IPS-15b (cell line): Measurements from ENCODE around the gene GNLY.
"Not testable (repeated sequence)": the region's sequence is repeated elsewhere in the genome, so short reads cannot be mapped to it uniquely, and the experiment has no call there.

ENCODE experiments used
- H3K27me3 ChIP-seq: one replicate; pipeline ENCODE4 v1.6.1; 2013; ENCODE audit warnings: low read length; ENCODE audit not compliant: control insufficient read depth, insufficient read depth
- H3K36me3 ChIP-seq: one replicate; pipeline ENCODE4 v1.6.1; 2013; ENCODE audit warnings: low read length; ENCODE audit not compliant: control insufficient read depth, insufficient read depth
- H3K4me1 ChIP-seq: one replicate; pipeline ENCODE4 v1.6.1; 2013; ENCODE audit warnings: mild to moderate bottlenecking, low read length; ENCODE audit not compliant: control insufficient read depth, insufficient read depth
- H3K4me3 ChIP-seq: one replicate; pipeline ENCODE4 v1.5.1; 2013; ENCODE audit warnings: low read depth, low read length
- H3K9ac ChIP-seq: one replicate; pipeline ENCODE4 v1.6.1; 2013; ENCODE audit warnings: low read depth, mild to moderate bottlenecking, low read length
- H3K9me3 ChIP-seq: one replicate; pipeline ENCODE4 v1.6.1; 2013; ENCODE audit warnings: mild to moderate bottlenecking, low read length; ENCODE audit not compliant: control insufficient read depth, insufficient read depth

Gene GNLY

DNA sequence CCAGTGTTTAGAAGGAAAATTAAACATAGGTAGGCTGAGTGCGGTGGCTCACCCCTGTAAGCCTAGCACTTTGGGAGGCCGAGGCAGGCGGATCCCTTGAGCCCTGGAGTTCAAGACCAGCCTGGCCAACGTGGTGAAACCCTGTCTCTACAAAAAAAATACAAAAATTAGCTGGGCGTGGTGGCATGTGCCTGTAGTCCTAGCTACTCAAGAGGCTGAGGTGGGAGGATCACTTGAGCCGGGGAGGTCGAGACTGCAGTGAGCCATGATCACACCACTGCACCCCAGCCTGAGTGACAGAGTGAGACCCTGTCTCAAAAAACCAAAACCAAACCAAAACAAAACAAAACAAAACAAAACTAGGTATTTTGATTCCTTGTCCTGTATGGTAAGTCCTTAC lies 20.3 kb downstream of the GNLY start:
- H3K4me1 ChIP-seq, H3K9me3 ChIP-seq, H3K9ac ChIP-seq, H3K27me3 ChIP-seq, H3K36me3 ChIP-seq, H3K4me3 ChIP-seq: not testable (repeated sequence)

DNA sequence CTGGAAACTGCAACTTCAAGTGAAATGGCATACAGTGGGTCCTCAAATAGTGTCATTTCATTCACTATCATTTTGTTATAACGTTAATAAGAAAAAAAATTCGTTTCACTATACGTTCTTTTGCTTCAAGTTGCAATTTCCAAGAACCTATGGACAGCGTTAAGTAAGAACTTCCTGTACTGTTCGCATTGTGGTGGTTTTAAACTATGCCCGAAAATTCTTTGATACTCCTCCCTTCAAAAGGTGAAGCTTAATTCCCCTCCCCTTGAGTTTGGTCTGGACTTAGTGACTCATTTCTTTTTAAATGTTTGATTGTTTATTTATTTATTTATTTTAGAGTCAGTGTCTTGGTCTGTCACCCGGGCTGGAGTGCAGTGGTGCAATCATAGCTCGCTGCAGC lies 20.7 kb downstream of the GNLY start:
- Histone ChIP-seq H3K9me3 (no peaks in the 10 kb centered on the region), H3K4me1 (no peaks in the 10 kb centered on the region), H3K36me3 (no peaks in the 10 kb centered on the region), H3K9ac (no peak overlapping the region), H3K4me3 (no peak overlapping the region), H3K27me3 (no peaks in the 10 kb centered on the region)

DNA sequence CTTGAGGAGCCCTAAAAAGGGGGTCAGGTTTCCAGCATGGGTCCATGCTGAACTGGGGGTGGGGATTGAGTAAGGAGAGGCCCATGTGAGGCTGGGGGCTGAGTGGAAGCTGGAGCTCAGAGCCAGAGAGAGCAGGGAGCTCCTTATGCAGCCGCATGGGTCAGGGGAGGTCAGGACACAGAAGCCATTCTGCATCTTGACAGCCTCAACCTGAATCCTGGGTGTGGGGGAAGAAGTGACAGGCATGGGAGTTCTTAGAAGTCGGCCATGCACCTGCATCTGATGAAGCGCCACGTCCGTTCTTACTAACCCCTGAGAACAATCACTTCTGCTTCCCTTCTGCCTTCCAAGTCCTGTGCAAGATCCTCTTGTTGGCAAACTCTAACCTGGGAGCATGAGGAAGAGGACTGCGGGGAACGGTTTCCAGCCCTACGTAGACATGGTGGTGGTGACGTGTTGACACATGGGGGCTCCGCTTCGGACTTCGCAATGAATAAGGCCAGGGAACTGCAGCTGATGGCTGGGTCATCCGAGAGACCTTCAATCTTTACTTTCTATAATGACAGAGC lies 22.3 kb downstream of the GNLY start:
- H3K27me3 ChIP-seq = no peaks in the 10 kb centered on the region
- H3K9ac ChIP-seq = no peak overlapping the region
- H3K36me3 ChIP-seq = no peaks in the 10 kb centered on the region
- H3K4me3 ChIP-seq = no peak overlapping the region
- H3K9me3 ChIP-seq = no peaks in the 10 kb centered on the region
- no peaks in the 10 kb centered on the region for H3K4me1 ChIP-seq

DNA sequence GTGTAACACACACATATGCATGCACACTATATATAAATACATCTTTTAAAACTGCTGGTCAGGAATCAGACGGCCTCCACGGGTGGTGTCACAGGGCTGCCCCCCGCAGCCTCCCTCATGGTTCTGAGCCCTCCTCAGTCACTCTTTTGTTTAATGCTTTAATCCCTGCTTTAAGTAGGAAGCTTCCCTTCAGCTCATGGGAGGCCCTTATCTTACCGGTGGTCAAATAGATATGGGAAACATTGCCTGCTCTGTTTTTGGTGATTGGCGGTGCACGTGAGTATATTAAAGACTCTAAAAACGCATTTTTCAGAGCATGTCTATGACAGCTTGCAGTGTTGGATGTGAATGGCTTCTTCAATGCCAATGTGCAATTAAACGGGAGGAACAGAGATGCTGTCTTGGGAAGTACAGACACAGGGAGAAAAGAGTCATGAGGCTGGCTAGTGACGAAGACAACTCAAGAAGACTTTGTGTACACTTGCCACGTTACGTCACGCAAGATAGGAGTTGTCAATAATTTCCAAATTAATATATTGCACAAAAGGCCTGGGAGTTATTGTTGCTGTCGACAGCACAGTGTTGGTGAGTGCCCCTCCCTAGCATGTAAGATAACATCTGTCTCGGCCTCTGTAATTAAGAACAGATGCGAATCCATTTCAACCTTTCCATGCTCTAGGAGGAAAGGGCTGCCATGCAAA lies 23.3 kb downstream of the GNLY start:
- Histone ChIP-seq H3K4me1 (no peaks in the 10 kb centered on the region), H3K4me3 (no peak overlapping the region), H3K9ac (no peak overlapping the region), H3K36me3 (no peaks in the 10 kb centered on the region), H3K9me3 (no peaks in the 10 kb centered on the region), H3K27me3 (no peaks in the 10 kb centered on the region)

DNA sequence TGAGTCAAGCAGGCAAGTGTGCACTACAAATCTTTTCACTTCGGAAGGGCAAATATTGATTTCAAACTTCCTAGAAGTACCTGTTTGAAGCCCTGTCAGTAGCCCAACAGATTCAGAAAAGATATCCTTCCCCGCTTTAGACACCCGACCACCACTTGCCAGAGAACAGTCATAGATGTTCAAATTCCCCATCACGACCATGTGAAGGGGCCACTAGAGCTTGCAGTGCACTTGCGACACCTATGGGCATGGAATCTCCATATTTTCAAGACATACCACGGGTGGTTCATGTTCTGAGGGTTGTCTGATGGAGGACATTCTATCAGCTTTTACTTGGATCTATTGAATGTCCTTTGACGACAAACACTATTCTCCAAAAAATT lies 23.8 kb downstream of the GNLY start:
- no peaks in the 10 kb centered on the region for H3K9me3 ChIP-seq
- no peaks in the 10 kb centered on the region for H3K4me1 ChIP-seq
- H3K9ac ChIP-seq = no peak overlapping the region
- no peaks in the 10 kb centered on the region for H3K27me3 ChIP-seq
- no peak overlapping the region for H3K4me3 ChIP-seq
- no peaks in the 10 kb centered on the region for H3K36me3 ChIP-seq

DNA sequence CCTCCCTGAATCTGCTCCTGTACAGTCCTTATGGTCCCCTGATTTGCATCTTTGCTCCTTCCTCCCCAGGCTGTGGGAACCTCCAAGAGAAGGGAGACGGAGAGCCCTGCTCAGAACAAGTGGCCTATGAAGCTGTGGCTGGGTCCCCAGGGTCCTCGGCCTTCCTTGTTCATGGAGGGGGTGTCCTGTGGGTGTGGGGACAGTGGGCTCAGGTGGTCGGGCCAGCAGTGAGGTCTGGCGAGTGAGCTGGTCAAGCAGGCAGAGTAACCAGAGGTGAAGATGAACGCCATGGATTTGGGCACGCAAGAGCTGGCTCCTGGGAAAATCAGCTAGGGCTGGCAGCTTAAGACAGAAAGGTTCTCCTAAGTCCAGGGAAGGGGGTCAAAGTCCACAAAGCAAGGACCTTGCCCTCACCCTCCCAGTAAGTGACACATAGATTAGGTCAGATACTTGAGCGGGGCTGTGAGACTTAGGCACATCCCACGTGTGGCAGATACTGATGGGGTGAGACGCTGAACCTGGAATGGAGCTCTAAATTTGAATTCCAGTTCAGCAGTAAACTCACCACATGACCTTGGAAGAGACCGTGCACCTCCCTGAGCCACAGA lies 24.8 kb downstream of the GNLY start:
- H3K4me3 ChIP-seq = no peak overlapping the region
- H3K9ac ChIP-seq = no peak overlapping the region
- H3K4me1 ChIP-seq = no peaks in the 10 kb centered on the region
- H3K27me3 ChIP-seq = no peaks in the 10 kb centered on the region
- no peaks in the 10 kb centered on the region for H3K36me3 ChIP-seq
- H3K9me3 ChIP-seq = no peaks in the 10 kb centered on the region

DNA sequence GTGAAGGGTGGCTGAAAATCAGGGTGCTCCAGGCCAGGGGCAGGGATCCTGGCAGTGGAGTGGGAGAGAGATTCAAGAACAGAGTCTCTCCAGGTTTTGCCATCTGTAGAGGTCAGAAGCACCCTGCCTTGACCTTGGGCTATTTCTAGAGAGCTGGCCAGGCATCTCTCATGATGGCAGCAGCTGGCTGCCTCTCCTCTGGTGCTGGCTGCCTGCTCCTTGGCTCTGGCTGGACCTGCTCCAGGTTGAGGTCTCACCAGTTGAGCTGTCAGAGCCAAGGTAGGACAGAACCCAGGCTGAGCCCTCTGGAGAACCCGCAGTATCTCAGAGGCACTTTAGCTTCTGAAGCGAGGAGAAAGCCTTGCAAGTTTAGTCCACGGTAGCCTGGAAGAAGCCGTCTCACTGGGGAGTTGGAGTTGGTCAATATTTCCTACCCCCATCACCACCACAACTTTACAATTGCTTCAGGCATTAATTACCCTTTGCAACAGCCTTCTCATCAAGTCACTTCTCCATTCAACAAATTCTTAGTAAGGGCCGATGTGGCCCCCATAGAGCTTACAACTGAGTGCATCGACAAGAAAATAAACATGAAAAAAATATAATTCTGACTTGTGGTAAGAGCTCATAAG lies 25.6 kb downstream of the GNLY start:
- Histone ChIP-seq H3K27me3 (no peaks in the 10 kb centered on the region), H3K4me1 (no peaks in the 10 kb centered on the region), H3K4me3 (no peak overlapping the region), H3K9ac (no peak overlapping the region), H3K36me3 (no peaks in the 10 kb centered on the region), H3K9me3 (no peaks in the 10 kb centered on the region)

DNA sequence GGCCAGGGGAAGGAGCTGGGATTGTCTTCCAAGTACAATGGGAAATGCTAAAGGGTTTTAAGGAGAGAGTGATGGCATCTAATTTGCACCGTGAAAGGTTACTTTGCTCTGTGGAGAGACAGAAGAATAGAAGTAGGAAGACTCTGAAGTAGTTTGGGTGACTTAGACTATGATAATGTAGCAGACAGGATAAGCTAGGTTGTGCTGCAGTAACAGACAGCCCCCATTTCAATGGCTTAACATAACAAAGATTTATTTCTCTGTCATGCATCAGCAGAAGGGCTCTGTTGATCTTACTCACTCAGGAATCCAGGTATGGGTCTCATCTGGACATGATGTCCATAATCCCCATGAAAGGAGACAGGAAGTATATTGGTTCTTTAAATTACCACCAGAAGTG lies 26.4 kb downstream of the GNLY start:
- Histone ChIP-seq H3K9me3 (no peaks in the 10 kb centered on the region), H3K27me3 (no peaks in the 10 kb centered on the region), H3K4me1 (no peaks in the 10 kb centered on the region), H3K36me3 (no peaks in the 10 kb centered on the region), H3K4me3 (no peak overlapping the region), H3K9ac (no peak overlapping the region)

DNA sequence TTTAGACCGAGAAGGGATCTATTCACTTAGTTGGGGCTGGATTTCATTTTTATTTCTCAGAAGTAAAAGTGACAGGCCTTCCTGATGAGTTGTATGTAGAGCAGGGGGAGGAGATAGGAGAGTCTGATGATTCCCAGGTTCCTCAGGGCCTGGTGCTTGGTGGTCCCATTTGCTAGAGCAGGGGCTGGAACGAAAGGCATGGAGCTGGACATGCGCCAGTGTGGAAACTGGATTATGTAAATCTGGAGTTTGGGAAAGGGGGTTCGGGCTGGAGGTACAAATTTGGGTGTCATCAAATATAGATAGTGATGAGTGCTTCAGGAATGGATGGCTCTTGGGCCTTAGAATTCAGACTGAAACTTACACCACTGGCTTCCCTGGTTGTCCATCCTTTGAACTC lies 27.5 kb downstream of the GNLY start:
- no peaks in the 10 kb centered on the region for H3K9me3 ChIP-seq
- no peak overlapping the region for H3K9ac ChIP-seq
- no peaks in the 10 kb centered on the region for H3K4me1 ChIP-seq
- no peak overlapping the region for H3K4me3 ChIP-seq
- H3K27me3 ChIP-seq = no peaks in the 10 kb centered on the region
- no peaks in the 10 kb centered on the region for H3K36me3 ChIP-seq

DNA sequence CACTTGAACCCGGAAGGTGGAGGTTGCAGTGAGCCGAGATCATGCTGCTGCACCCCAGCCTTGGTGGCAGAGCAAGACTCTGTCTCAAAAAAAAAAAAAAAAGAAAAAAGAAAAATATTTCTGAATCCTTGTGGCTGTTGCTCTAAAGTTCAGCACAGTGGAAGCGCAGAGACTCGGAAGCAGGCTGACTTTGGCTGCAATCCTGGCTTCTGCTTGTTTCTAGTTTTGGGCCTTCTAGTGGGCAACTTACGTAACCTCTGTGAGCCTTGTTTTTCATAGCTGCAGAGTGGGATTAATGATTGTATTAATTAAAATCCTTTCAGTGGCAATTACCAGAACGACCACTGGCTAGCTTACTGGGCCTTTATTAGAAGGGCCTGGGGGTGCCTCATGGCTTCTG lies 28.4 kb downstream of the GNLY start:
- Histone ChIP-seq H3K9ac (no peak overlapping the region), H3K27me3 (no peaks in the 10 kb centered on the region), H3K4me3 (no peak overlapping the region), H3K4me1 (no peaks in the 10 kb centered on the region), H3K36me3 (no peaks in the 10 kb centered on the region), H3K9me3 (no peaks in the 10 kb centered on the region)

DNA sequence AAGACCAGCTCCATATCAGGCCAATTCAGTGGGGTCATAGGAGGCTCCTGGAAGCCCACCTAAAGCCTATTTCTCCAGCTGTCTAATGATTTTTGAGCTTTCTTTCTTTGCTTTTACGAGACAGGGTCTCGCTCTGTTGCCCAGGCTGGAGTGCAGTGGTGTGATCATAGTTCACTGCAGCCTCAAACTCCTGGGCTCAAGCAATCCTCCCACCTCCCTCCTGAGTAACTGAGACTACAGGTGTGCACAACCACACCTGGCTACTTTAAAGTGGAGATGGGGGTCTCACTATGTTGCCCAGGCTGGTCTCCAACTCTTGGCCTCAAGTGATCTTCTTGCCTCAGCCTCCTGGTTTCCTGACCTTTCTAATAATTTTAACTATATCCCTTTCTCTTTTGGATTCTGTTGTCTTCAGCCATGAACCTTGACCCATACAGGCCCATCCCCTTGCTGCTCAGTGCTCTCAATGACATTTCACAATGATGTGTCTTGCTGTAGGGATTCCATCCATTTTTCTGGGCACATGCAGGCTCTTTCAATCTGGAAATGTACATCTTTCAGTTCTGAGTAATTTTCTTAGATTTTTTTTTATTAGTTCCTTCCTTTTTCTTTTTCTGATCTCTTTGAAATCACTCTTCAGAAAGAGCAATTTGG lies 29.7 kb downstream of the GNLY start:
- H3K9ac ChIP-seq = no peak overlapping the region
- no peaks in the 10 kb centered on the region for H3K36me3 ChIP-seq
- no peaks in the 10 kb centered on the region for H3K9me3 ChIP-seq
- H3K4me3 ChIP-seq = no peak overlapping the region
- H3K4me1 ChIP-seq = no peaks in the 10 kb centered on the region
- no peaks in the 10 kb centered on the region for H3K27me3 ChIP-seq
